HEK293T (cell line): Measurements from ENCODE around the gene TPRA1.

Experiments
- ARNT ChIP-seq: fragments of 450-650 bp; IDR thresholded peaks from 2 replicates; pipeline ENCODE4 v1.6.1; 2017; ENCODE audit warnings: mild to moderate bottlenecking
- BHLHE40 ChIP-seq: fragments of 450-650 bp; IDR thresholded peaks from 2 replicates; pipeline ENCODE4 v1.6.1; 2016; ENCODE audit warnings: mild to moderate bottlenecking, moderate library complexity, borderline replicate concordance
- ELF4 ChIP-seq: fragments of 450-650 bp; IDR thresholded peaks from 2 replicates; pipeline ENCODE4 v1.6.1; 2017; ENCODE audit warnings: antibody characterized with exemption
- FOXA1 ChIP-seq: fragments of 450-650 bp; IDR thresholded peaks from 2 replicates; pipeline ENCODE4 v1.6.1; 2016; ENCODE audit warnings: mild to moderate bottlenecking
- FOXK2 ChIP-seq: fragments of 450-650 bp; IDR thresholded peaks from 2 replicates; pipeline ENCODE4 v1.6.1; 2016; ENCODE audit warnings: mild to moderate bottlenecking
- FOXM1 ChIP-seq: fragments of 450-650 bp; IDR thresholded peaks from 2 replicates; pipeline ENCODE4 v1.6.1; 2017; ENCODE audit warnings: mild to moderate bottlenecking, borderline replicate concordance
- HDGF ChIP-seq: fragments of 450-650 bp; IDR thresholded peaks from 2 replicates; pipeline ENCODE4 v1.6.1; 2017; ENCODE audit warnings: antibody characterized with exemption, borderline replicate concordance
- L3MBTL2 ChIP-seq: fragments of 450-650 bp; conservative IDR thresholded peaks from 2 replicates; pipeline ENCODE4 v1.6.1; 2016; ENCODE audit warnings: mild to moderate bottlenecking
- NFRKB ChIP-seq: fragments of 450-650 bp; IDR thresholded peaks from 2 replicates; pipeline ENCODE4 v1.6.1; 2016; ENCODE audit warnings: mild to moderate bottlenecking, moderate library complexity
- SP1 ChIP-seq: fragments of 450-650 bp; IDR thresholded peaks from 2 replicates; pipeline ENCODE4 v1.6.1; 2017
- SUZ12 ChIP-seq: fragments of 450-650 bp; IDR thresholded peaks from 2 replicates; pipeline ENCODE4 v1.6.1; 2016; ENCODE audit warnings: mild to moderate bottlenecking
- TARDBP ChIP-seq: fragments of 450-650 bp; IDR thresholded peaks from 2 replicates; pipeline ENCODE4 v1.6.1; 2016
- ZNF384 ChIP-seq: fragments of 450-650 bp; IDR thresholded peaks from 2 replicates; pipeline ENCODE4 v1.6.1; 2016

DNA sequence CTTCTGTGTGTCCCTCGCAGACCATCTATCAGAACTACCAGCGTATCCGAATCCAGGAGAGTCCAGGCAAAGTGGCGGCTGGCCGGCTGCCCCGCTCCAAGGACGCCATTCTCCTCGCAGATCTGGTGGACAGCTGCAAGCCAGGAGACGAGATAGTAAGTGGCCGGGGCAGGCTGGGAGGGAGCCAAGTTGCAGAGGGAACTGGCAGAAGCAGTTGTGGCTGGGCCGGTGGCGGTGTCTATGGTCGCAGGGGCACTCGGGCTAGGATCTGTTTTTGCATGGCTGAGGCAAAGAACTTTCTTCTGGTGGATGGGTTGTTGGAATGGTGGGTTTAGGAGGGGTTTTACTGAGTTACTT lies 17.8 kb upstream of the TPRA1 start:
- TF ChIP-seq L3MBTL2 (no peak), FOXA1 (no peak), TARDBP (no peak), FOXK2 (no peak), FOXM1 (no peak), ARNT (no peak), ELF4 (no peak), SUZ12 (no peak), SP1 (no peak), NFRKB (no peak), HDGF (no peak), ZNF384 (no peak), BHLHE40 (no peak)
